ES-I3 (cell line): Measurements from ENCODE around the gene ZBTB49.

Source experiments
- H3K36me3 ChIP-seq: 2 replicates; pipeline ENCODE4 v1.6.1; 2013; ENCODE audit warnings: mild to moderate bottlenecking, low read length, control low read depth, moderate library complexity; ENCODE audit not compliant: insufficient read depth
- H3K4me1 ChIP-seq: 2 replicates; pipeline ENCODE4 v1.6.1; 2013; ENCODE audit warnings: mild to moderate bottlenecking, control low read depth, low read length; ENCODE audit not compliant: insufficient read depth
- H3K9ac ChIP-seq: 2 replicates; pipeline ENCODE4 v1.6.1; 2013; ENCODE audit warnings: low read depth, mild to moderate bottlenecking, low read length, moderate library complexity
- H3K9me3 ChIP-seq: 2 replicates; pipeline ENCODE4 v1.6.1; 2013; ENCODE audit warnings: mild to moderate bottlenecking, low read length, moderate library complexity; ENCODE audit not compliant: control insufficient read depth, insufficient read depth

Gene ZBTB49

GRCh38 chr4:4260185-4260751 lies 29.8 kb upstream of the ZBTB49 start:
- Histone ChIP-seq H3K9me3 (no peaks in the 10 kb centered on the region), H3K4me1 (peaks cover 5% of the 10 kb centered on the region; the same call in 1 of the 2 replicates), H3K36me3 (no peaks in the 10 kb centered on the region; the same call in 1 of the 2 replicates), H3K9ac (no peak overlapping the region)

- peaks cover 7% of the 10 kb centered on the region; the same call in 1 of the 2 replicates for H3K36me3 ChIP-seq
- H3K4me1 ChIP-seq = no peaks in the 10 kb centered on the region
These were observed 22.1 kb upstream of the ZBTB49 start for GRCh38 chr4:4267981-4268380.

GRCh38 chr4:4268776-4269175 lies 21.3 kb upstream of the ZBTB49 start:
- H3K36me3 ChIP-seq = peaks cover 12% of the 10 kb centered on the region
- no peak overlapping the region for H3K9ac ChIP-seq
- no peaks in the 10 kb centered on the region for H3K9me3 ChIP-seq
- H3K4me1 ChIP-seq = no peaks in the 10 kb centered on the region

More at GRCh38 chr4:4267981-4268380, 22.1 kb upstream of the ZBTB49 start:
- no peaks in the 10 kb centered on the region for H3K9me3 ChIP-seq
- no peak overlapping the region for H3K9ac ChIP-seq

- H3K36me3 ChIP-seq = peaks cover 12% of the 10 kb centered on the region
- H3K9ac ChIP-seq = no peak overlapping the region
- H3K9me3 ChIP-seq = no peaks in the 10 kb centered on the region
- no peaks in the 10 kb centered on the region for H3K4me1 ChIP-seq
These were observed 20.7 kb upstream of the ZBTB49 start for GRCh38 chr4:4269331-4269731.

GRCh38 chr4:4269856-4270255 lies 20.2 kb upstream of the ZBTB49 start:
- Histone ChIP-seq H3K36me3 (peaks cover 12% of the 10 kb centered on the region), H3K9me3 (no peaks in the 10 kb centered on the region), H3K4me1 (no peaks in the 10 kb centered on the region), H3K9ac (no peak overlapping the region)

GRCh38 chr4:4270529-4270928 lies 19.5 kb upstream of the ZBTB49 start:
- Histone ChIP-seq H3K36me3 (peaks cover 12% of the 10 kb centered on the region), H3K9ac (no peak overlapping the region)

GRCh38 chr4:4271912-4272311 lies 18.1 kb upstream of the ZBTB49 start:
- Histone ChIP-seq H3K9ac (no peak overlapping the region), H3K9me3 (no peaks in the 10 kb centered on the region), H3K36me3 (peaks cover 12% of the 10 kb centered on the region), H3K4me1 (no peaks in the 10 kb centered on the region)

More at GRCh38 chr4:4270529-4270928, 19.5 kb upstream of the ZBTB49 start:
- Histone ChIP-seq H3K4me1 (no peaks in the 10 kb centered on the region), H3K9me3 (no peaks in the 10 kb centered on the region)

- peaks cover 15% of the 10 kb centered on the region for H3K36me3 ChIP-seq
- H3K9me3 ChIP-seq = no peaks in the 10 kb centered on the region
- no peak overlapping the region for H3K9ac ChIP-seq
- H3K4me1 ChIP-seq = no peaks in the 10 kb centered on the region
These were observed 15.8 kb upstream of the ZBTB49 start for GRCh38 chr4:4274226-4274625.

- peaks cover 13% of the 10 kb centered on the region for H3K36me3 ChIP-seq
- H3K9ac ChIP-seq = no peak overlapping the region
These were observed 12.5 kb upstream of the ZBTB49 start for GRCh38 chr4:4277531-4277930.

GRCh38 chr4:4281787-4282186 lies 8.3 kb upstream of the ZBTB49 start:
- H3K4me1 ChIP-seq = no peaks in the 10 kb centered on the region
- peaks cover 19% of the 10 kb centered on the region for H3K36me3 ChIP-seq
- H3K9ac ChIP-seq = no peak overlapping the region
- no peaks in the 10 kb centered on the region for H3K9me3 ChIP-seq

More at GRCh38 chr4:4277531-4277930, 12.5 kb upstream of the ZBTB49 start:
- no peaks in the 10 kb centered on the region for H3K4me1 ChIP-seq
- no peaks in the 10 kb centered on the region for H3K9me3 ChIP-seq

GRCh38 chr4:4284827-4285618 lies 5.0 kb upstream of the ZBTB49 start:
- peaks cover 6% of the 10 kb centered on the region; the same call in 1 of the 2 replicates for H3K4me1 ChIP-seq
- H3K36me3 ChIP-seq = peaks cover 16% of the 10 kb centered on the region
- no peak overlapping the region for H3K9ac ChIP-seq
- H3K9me3 ChIP-seq = no peaks in the 10 kb centered on the region

- H3K36me3 ChIP-seq = peaks cover 14% of the 10 kb centered on the region
- H3K9ac ChIP-seq = no peak overlapping the region
- H3K4me1 ChIP-seq = peaks cover 6% of the 10 kb centered on the region; the same call in 1 of the 2 replicates
- H3K9me3 ChIP-seq = no peaks in the 10 kb centered on the region
These were observed 2.0 kb upstream of the ZBTB49 start for GRCh38 chr4:4288098-4288497.

- Histone ChIP-seq H3K4me1 (peaks cover 6% of the 10 kb centered on the region; the same call in 1 of the 2 replicates), H3K9me3 (no peaks in the 10 kb centered on the region), H3K9ac (peak overlapping the region; percentile 99), H3K36me3 (peaks cover 9% of the 10 kb centered on the region; the same call in 1 of the 2 replicates)
These were observed 996 bp upstream of the ZBTB49 start for GRCh38 chr4:4289055-4289454.

GRCh38 chr4:4289597-4289940 lies 482 bp upstream of the ZBTB49 start:
- Histone ChIP-seq H3K4me1 (peaks cover 6% of the 10 kb centered on the region; the same call in 1 of the 2 replicates), H3K9me3 (no peaks in the 10 kb centered on the region), H3K9ac (peak overlapping the region; percentile 99), H3K36me3 (peaks cover 9% of the 10 kb centered on the region; the same call in 1 of the 2 replicates)

- Histone ChIP-seq H3K9ac (no peak overlapping the region), H3K4me1 (peaks cover 6% of the 10 kb centered on the region; the same call in 1 of the 2 replicates), H3K9me3 (no peaks in the 10 kb centered on the region), H3K36me3 (no peaks in the 10 kb centered on the region)
These were observed 3.2 kb downstream of the ZBTB49 start for GRCh38 chr4:4293279-4293678.
